Inflammatory macrophage treated with lipopolysaccharide for 4 hours (primary cell): ENCODE measurements around the gene ODAPH.
"Not testable (repeated sequence)": the region's sequence is repeated elsewhere in the genome, so short reads cannot be mapped to it uniquely, and the experiment has no call there.

Experiments used
- DNase-seq: peaks from one replicate; pipeline ENCODE4 v3.0.0-alpha.2; 2020

The ODAPH gene, protein sequence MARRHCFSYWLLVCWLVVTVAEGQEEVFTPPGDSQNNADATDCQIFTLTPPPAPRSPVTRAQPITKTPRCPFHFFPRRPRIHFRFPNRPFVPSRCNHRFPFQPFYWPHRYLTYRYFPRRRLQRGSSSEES

GRCh38 chr4:75555294-75556164 lies at the start of gene ODAPH:
Gene ODAPH (plus strand): TSS chr4:75556066. CDS start chr4:75556083, 17 bp downstream.
- no peak for DNase-seq

DNA sequence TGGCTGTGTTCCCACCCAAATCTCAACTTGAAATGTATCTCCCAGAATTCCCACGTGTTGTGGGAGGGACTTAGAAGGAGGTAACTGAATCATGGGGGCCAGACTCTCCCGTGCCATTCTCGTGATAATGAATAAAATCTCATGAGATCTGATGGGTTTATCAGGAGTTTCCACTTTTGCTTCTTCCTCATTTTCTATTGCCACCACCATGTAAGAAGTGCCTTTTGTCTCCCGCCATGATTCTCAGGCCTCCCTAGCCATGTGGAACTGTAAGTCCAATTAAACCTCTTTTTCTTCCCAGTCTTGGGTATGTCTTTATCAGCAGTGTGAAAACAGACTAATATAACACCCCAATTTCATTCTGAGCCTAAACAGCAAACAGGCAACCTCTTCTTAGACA lies 46.3 kb upstream of the ODAPH start:
- DNase-seq: not testable (repeated sequence)

DNA sequence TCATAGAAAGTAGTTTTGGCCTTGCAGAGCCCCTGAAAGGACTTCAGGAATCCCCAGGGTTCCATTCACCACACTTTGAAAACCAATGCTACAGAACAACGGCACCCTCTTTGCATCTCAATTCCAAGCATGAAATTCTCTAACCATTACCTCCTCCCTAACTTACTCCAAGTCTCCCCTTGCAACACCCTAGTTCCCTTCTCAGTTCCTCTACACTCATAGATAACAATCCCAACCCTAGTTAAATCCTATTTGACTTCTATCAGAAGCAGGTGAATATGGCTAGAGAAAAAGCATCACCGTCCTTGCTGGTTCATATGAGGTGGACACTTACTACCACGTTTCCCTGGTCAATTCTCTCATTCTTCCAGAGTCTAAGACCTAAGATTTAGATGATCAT lies 44.0 kb upstream of the ODAPH start:
- DNase-seq: peak; percentile 25

DNA sequence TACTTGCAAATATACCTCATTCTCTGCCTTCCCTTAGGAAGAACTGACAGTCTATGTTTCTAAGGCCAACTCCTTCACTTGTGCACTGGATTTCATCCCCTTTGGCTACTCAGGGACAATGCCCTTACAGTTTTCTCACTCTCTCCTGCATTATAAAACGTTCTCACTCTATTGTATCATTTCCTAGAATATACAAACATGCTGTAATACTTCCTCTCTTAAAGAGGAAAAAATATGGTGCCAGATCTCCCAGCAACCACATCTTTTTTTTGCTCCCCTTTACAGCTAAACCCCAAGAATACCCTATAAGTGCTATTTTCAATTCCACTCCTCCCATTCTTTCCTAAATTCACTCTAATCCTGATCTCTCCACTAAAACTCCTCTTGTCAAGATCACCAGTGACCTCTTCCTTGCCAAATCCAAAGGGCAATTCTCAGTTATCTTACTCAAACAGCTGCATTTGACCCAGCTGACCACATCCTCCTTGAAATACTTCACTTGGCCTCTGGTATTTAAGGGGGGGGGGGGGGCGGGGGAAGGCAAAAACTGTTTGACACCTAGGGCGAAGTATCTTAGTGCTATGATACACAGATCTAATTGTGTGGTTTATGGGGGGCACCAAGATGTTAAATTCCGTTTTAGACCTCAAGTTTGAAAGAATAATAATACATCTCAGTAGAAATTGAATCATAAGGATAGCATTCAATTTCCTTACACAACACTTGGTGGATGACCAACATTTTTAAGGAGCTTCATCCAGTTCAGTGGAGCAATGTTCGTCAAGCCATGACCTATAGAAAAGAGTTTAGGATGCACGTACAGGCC lies 43.3 kb upstream of the ODAPH start:
- DNase-seq: peak; percentile 56

- DNase-seq: no peak
These were observed 42.2 kb upstream of the ODAPH start for GRCh38 chr4:75513526-75514130.

- DNase-seq: peak; percentile 98
These were observed 41.5 kb upstream of the ODAPH start, which contains the start of the genes RCHY1 and THAP6 for GRCh38 chr4:75514131-75514948. Gene RCHY1 (minus strand): TSS chr4:75514403. CDS start chr4:75514286, 117 bp downstream. Gene THAP6 (plus strand): TSS chr4:75514473. CDS start chr4:75515453, 980 bp downstream.

DNA sequence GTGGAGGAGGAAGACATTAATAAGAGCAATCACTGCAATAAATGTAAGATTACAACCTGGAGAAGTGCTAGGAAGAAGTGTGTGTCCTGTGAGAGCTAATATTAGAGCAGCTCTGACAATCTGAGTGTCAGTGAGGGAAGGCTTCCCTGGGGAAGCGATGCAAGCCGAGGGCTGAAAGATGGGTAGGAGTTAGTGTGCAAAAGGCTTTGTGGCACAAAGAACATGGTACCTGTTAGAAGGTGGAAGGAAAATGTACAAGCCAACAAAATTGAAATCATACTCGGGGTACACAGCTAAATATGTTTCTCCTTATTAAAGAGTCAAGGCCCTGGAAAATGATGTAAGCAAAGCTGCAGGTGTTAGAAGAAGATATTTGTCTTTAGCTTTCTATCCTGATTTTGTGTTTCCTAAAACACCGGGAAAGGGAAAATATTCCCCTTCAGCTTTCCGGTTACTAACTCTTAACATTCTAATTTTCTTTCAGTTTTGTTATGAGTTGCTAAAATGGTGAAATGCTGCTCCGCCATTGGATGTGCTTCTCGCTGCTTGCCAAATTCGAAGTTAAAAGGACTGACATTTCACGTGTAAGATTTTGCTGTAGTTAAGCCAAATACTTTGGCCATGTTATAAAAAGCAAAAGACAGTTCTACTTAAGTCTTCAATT lies 40.8 kb upstream of the ODAPH start:
- DNase-seq: peak; percentile 71

DNA sequence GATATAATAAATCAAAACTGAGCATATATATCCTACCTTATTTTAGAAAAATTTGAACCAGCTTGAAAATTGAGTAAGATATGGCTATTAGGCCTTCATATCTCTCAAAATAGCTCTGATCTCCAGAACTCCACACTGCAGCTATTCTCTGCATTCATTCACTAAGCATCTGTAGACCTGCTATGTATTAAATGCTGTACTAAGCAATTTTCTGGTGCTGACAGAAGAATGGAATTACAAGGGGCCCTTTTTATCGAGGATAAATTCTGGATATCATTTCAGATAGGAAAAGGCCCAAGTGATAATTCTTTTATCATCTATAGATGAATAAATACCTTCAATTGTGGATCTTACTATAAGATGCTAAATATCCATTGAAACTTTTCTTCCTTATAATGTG lies 39.7 kb upstream of the ODAPH start:
- no peak for DNase-seq

DNA sequence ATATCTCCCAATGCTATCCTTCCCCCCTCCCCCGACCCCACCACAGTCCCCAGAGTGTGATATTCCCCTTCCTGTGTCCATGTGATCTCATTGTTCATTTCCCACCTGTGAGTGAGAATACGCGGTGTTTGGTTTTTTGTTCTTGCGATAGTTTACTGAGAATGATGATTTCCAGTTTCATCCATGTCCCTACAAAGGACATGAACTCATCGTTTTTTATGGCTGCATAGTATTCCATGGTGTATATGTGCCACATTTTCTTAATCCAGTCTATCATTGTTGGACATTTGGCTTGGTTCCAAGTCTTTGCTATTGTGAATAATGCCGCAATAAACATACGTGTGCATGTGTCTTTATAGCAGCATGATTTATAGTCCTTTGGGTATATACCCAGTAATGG lies 36.4 kb upstream of the ODAPH start:
- DNase-seq: not testable (repeated sequence)

DNA sequence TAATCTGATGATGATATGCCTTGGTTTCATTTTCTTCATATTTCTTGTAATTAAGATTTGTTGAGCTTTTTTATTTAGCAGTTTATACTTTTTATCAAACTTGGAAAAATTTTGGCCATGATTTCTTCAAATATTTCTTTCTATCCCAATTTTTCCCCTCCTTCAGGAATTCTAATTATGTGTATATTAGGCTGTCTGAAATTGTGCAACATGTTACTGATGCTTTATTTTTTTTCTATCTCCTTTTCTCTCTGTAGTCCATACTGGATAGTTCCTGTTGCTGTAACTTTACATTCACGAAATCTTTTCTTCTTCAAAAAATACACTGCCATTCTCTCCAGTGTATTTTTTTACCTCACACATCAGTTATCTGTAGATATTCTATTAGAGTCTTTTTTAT lies 30.8 kb upstream of the ODAPH start:
- DNase-seq: no peak

- no peak for DNase-seq
These were observed 30.0 kb upstream of the ODAPH start for GRCh38 chr4:75525910-75526309.

- no peak for DNase-seq
These were observed 28.4 kb upstream of the ODAPH start for GRCh38 chr4:75527482-75527881.

DNA sequence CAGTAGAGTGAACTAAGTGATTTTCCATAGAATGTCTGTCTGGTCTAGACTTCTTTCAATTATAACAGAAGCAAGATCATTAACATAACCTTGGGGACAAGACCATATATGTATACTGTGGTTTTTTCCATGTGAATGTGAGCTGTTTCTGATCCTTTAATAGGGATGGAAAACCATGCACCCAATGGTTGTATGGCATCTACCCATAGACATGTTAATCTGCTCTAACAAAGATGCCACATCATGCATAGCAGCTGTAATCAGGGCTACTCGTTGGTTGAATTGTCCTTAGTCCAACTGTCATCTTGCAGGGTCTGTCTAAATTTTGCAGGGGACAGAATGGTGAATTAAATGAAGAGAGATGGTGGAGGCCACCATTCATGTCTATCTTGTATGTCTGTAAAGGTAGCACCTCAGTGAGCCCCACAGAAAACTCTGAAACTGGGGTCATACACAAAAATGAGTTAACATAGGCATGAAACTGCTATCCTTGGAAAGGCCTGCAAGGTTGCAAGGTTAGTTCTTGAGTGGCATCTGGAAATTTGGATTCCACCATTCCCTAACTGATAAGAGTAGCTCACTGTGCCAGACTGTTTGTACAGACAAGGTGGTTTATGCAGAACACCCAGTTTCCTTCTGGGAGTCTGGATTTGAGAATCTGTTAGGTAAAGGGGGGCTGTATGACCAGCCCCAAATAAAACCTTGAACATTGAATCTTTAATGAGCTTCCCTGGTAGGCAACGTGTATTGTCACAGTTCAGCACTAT lies 25.1 kb upstream of the ODAPH start:
- DNase-seq: no peak

DNA sequence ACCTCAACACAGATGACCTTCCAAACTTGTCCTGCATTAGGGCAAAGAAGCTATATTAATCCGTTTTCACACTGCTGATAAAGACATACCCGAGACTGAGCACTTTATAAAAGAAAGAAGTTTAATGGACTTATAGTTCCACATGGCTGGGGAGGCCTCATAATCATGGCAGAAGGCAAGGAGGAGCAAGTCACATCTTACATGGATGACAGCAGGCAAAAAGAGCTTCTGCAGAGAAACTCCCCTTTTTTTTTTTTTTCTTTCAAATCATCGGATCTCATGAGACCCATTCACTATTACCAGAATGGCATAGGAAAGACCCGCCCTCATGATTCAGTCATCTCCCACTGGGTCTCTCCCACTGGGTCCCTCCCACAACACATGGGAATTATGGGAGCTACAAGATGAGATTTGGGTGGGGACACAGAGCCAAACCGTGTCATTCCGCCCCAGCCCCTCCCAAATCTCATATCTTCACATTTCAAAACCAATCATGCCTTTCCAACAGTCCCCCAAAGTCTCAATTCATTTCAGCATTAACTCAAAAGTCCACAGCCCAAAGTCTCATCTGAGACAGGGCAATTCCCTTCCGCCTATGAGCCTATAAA lies 24.2 kb upstream of the ODAPH start:
- DNase-seq: not testable (repeated sequence)

DNA sequence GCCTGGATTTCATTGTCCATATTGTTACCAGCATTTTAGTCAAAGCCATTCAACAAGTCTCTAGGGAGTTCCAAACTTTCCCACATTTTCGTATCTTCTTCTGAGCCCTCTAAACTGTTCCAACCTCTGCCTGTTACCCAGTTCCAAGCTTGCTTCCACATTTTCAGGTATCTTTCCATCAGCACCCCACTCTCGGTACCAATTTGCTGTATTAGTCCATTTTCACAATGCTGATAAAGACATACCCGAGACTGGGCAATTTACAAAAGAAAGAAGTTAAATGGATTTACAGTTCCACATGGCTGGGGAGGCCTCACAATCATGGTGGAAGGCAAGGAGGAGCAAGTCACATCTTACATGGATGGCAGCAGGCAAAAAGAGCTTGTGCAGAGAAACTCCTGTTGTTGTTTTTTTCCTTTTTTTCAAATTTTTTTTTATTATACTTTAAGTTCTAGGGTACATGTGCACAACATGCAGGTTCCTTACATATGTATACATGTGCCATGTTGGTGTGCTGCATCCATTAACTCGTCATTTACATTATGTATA lies 22.5 kb upstream of the ODAPH start:
- not testable (repeated sequence) for DNase-seq

- DNase-seq: not testable (repeated sequence)
These were observed 21.9 kb upstream of the ODAPH start for GRCh38 chr4:75533926-75534325.

DNA sequence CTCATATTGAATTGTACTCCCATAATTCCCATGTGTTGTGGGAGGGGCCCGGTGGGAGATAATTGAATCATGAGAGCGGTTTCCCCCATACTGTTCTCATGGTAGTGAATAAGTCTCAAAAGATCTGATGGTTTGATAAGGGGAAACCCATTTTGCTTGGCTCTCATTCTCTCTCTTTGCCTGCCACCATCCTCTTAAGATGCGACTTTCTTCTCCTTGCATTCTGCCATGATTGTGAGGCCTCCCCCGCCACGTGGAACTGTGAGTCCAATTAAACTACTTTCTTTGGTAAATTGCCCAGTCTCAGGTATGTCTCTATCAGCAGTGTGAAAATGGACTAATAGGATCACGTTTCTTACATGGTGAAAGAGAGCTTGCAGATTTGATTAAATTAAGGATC lies 18.6 kb upstream of the ODAPH start:
- DNase-seq: not testable (repeated sequence)

DNA sequence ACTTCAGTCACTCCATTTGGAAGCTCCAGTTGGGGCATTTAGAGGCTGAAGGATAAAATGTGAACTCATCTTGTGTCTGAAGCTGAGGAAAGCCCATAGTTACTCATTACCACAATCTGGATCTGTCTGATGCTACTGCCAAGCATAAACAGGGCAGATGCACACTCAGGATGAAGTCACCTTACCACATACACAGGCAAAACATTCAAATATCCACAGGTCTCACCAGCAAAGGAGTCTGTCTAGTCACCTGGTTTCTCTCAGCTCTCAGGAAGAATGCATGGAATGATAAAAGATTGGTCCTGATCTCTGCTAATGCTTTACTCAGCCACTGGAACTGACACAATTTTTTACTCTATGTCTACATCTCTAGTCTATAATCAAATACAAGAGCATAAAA lies 13.0 kb upstream of the ODAPH start:
- DNase-seq: no peak

DNA sequence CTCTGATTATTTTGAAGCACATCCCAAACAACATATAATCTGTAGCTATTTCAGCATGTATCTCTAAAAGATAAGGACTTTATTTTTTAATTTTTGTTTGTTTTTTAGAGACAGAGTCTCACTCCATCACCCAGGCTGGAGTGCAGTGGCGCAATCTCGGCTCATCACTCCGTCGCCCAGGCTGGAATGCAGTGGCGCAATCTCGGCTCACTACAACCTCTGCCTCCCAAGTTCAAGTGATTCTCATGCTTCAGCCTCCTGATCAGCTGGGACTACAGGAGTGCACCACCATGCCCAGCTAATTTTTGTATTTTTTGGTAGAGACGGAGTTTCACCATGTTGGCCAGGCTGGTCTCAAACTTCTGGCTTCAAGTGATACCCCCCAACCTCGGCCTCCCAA lies 11.6 kb upstream of the ODAPH start:
- DNase-seq: not testable (repeated sequence)

DNA sequence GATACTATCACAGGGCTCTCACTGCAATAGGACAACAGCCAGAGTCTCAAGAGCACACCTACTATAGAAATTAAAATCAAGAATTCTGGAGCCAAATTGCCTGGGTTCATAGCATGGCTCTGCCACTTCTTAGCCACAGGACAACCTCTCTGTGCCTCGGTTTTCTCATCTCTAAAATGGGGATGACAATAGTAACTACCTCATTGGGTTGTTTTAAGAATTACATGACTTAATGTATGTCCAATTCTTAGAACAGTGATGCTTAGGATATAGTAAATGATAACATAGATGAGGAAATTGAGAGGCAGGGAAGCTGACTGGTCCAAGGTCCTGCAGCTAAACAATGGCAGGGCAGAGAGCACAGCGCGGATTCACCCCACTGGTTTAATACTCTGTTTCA lies 11.0 kb upstream of the ODAPH start:
- DNase-seq: no peak
